Coronary artery (tissue), 2 donors: ENCODE measurements around the gene KIF22.

Source experiments
- DNase-seq: peaks from one replicate; pipeline ENCODE4 v3.0.0-alpha.2; 2017; ENCODE audit warnings: low spot score
- H3K27ac ChIP-seq, 2 donors: fragments of 200-600 bp; sonication (generic); one replicate each; pipeline ENCODE4 v1.5.1; 2016 to 2019
- H3K4me3 ChIP-seq: fragments of 200-600 bp; sonication (generic); 2 replicates; pipeline ENCODE4 v1.5.1; 2016; ENCODE audit warnings: mild to moderate bottlenecking, moderate library complexity
- TF ChIP-seq, protein P1 (sequence below): fragments of 200-600 bp; sonication (generic); IDR thresholded peaks from one replicate; pipeline ENCODE4 v1.5.1; 2019; ENCODE audit warnings: antibody characterized with exemption

KIF22 gene

DNA sequence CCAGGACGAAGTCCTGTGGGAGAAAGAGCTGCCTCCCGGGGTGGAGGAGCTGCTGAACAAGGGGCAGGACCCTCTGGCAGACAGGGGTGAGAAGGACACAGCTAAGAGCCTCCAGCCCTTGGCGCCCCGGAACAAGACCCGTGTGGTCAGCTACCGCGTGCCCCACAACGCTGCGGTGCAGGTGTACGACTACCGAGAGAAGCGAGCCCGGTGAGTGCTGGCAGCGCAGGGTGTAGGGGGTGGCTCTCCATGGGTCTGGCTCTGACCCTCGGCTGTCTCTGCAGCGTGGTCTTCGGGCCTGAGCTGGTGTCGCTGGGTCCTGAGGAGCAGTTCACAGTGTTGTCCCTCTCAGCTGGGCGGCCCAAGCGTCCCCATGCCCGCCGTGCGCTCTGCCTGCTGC, 51.1 kb downstream of the KIF22 start:
- Histone ChIP-seq H3K27ac (no peak overlapping the region), H3K4me3 (no peak overlapping the region)
- TF ChIP-seq, protein P1, sequence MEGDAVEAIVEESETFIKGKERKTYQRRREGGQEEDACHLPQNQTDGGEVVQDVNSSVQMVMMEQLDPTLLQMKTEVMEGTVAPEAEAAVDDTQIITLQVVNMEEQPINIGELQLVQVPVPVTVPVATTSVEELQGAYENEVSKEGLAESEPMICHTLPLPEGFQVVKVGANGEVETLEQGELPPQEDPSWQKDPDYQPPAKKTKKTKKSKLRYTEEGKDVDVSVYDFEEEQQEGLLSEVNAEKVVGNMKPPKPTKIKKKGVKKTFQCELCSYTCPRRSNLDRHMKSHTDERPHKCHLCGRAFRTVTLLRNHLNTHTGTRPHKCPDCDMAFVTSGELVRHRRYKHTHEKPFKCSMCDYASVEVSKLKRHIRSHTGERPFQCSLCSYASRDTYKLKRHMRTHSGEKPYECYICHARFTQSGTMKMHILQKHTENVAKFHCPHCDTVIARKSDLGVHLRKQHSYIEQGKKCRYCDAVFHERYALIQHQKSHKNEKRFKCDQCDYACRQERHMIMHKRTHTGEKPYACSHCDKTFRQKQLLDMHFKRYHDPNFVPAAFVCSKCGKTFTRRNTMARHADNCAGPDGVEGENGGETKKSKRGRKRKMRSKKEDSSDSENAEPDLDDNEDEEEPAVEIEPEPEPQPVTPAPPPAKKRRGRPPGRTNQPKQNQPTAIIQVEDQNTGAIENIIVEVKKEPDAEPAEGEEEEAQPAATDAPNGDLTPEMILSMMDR = no peak
- DNase-seq = no peak

DNA sequence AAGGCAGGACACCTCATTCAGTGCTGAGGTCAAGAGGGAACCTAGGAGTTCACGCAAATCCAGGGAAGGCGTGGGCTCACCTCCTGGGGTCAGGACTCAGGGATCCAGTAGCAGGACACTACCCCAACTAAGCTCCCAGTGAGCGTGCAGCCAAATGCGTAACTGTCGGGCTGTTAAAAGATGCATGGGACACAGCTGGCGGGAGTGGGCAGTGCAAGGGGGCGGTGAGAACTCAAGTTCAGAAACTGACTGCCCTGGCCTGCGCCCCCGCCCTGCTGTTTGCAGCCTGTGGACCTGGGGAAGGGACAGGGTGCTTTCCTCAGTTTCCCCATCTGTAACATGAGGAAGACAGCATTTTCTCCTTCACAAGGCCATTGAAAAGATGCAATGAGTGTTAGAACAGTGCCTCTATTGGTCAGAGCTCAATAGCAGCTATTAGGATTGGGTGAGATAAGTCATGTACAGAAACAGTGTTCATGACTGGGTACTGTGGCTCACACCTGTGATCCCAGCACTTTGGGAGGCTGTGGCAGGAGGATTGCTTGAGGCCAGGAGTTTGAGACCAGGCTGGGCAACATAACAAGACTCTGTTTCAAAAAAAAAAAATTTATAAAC, 52.3 kb downstream of the KIF22 start:
- no peak for DNase-seq
- no peak overlapping the region for H3K4me3 ChIP-seq
- no peak overlapping the region for H3K27ac ChIP-seq
- TF ChIP-seq, protein P1 = no peak

DNA sequence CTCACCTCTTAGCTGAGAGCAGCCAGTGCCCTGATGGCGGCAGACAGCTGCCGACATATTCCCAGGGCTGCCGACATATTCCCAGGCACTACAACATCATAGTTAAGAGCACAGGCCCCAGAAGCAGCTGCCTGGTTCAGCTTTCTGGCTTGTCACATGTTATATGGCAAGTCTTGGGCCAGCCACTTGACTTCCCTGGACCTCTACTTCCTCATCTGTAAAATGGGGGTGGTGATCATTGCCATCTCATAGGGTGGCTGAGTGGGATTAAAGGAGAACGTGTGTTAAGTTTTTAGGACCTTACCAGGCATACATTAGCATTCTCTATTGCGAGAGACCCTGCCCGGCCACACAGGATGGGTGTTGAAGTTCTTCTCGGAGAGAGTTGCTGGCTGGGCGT, 53.4 kb downstream of the KIF22 start:
- no peak for DNase-seq
- TF ChIP-seq, protein P1 = no peak
- no peak overlapping the region for H3K27ac ChIP-seq
- no peak overlapping the region for H3K4me3 ChIP-seq

DNA sequence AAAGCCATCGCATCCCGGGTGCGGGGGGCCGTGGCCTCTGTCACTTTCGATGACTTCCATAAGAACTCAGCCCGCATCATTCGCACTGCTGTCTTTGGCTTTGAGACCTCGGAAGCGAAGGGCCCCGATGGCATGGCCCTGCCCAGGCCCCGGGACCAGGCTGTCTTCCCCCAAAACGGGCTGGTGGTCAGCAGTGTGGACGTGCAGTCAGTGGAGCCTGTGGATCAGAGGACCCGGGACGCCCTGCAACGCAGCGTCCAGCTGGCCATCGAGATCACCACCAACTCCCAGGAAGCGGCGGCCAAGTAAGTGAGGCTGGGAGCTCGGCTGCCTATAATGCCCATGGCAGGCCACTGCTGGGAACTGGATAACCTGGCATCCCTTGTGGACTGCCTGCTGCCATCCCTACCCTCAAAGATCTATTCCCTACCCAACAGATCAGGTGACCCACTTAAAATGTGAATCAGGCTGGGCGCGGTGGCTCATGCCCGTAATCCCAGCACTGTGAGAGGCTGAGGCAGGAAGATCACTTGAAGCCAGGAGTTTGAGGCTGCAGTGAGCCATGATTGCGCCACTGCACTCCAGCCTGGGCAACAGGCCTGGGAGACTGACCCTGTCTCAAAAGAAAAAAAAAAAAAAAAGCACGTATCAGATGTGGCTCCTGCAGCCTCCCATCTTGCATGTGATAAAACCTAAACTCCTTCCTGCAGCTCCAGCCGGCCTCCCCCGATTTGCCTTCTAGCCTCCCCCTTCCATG, 54.2 kb downstream of the KIF22 start:
- TF ChIP-seq, protein P1 = no peak
- no peak overlapping the region for H3K4me3 ChIP-seq
- no peak for DNase-seq
- H3K27ac ChIP-seq = peak overlapping the region in 1 of 2 donors; percentile 64

DNA sequence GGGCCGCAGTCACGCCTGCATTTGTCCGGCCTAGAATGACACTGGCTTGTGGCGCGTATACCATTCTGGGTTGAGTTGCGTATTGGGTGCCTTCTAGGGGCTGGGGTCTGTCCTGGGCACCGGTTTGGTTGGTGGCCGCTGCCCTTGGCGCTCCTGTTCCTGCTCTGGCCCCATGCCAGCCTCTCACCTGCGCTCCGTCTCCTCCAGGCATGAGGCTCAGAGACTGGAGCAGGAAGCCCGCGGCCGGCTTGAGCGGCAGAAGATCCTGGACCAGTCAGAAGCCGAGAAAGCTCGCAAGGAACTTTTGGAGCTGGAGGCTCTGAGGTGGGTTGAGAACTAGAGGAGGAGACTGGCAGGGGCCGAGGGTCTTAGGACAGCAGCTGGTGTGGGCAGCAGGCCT, 55.1 kb downstream of the KIF22 start:
- Histone ChIP-seq H3K4me3 (no peak overlapping the region), H3K27ac (no peak overlapping the region)
- no peak for DNase-seq
- TF ChIP-seq, protein P1 = no peak

DNA sequence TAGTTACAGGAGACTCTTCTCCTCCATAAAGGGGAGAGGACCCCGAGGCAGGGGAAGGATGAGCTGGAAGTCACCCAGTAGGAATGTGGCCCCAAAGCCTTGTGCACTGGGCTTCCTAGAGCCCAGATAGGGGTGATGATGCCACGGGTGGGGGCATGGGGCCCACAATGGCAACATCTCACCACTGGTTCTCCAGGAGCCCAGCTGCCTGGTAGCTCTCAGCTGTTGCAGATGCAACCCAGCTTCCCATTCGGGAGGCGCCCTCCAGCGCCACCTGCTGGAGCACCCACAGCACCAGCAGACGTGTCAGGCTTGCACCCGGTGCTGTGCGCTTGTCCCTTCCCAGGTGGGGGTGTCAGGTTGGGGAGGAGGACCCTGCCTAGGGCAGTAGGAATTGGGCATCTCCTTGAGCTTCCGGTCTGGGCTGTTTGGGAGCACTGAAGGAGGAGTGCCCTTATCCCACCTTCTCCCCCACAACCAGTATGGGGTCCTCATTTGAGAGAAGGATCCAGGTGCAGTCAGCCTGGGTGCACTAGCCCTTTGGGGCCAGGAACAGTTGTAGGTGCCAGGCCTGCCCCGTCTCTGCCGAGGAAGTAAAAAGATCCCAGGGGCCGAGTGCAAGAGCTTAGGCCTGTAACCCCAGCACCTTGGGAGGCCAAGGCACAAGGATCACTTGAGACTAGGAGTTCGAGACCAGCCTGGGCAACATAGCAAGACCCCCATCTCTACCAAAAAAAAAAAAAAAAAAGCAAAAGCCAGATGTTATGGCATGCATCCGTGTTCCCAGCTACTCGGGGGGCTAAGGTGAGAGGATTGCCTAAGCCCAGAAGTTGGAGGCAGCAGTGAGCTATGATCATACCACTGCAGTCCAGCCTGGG, 58.1 kb downstream of the KIF22 start:
- TF ChIP-seq, protein P1 = peak; percentile 84
- Histone ChIP-seq H3K4me3 (no peak overlapping the region), H3K27ac (peak overlapping the region in 1 of 2 donors; percentile 32)
- no peak for DNase-seq
